Left ventricle myocardium inferior (tissue), 1 donor: ENCODE results near the gene FMO5. TPM values are rescaled to one million over a fixed set of nuclear protein-coding genes. Genes with fewer than 3 reads are reported as not detected.

Source experiments
- DNase-seq: peaks from one replicate; pipeline ENCODE4 v3.0.0-alpha.2; 2020
- H3K27ac ChIP-seq: fragments of 200-600 bp; replicated peaks from 2 replicates; pipeline ENCODE4 v1.8.0; 2021
- H3K27me3 ChIP-seq: fragments of 200-600 bp; 2 replicates; pipeline ENCODE4 v1.8.0; 2021; ENCODE audit warnings: low read depth
- H3K36me3 ChIP-seq: fragments of 200-600 bp; 2 replicates; pipeline ENCODE4 v1.8.0; 2021
- H3K4me1 ChIP-seq: fragments of 200-600 bp; 2 replicates; pipeline ENCODE4 v1.8.0; 2021
- H3K4me3 ChIP-seq: fragments of 200-600 bp; 2 replicates; pipeline ENCODE4 v1.8.0; 2021; ENCODE audit warnings: mild to moderate bottlenecking, moderate library complexity
- H3K9me3 ChIP-seq: fragments of 200-600 bp; replicated peaks from 2 replicates; pipeline ENCODE4 v1.8.0; 2021
- CTCF ChIP-seq: fragments of 200-600 bp; IDR thresholded peaks from 2 replicates; pipeline ENCODE4 v1.8.0; 2021; ENCODE audit warnings: antibody characterized with exemption, mild to moderate bottlenecking, borderline replicate concordance
- intact Hi-C: fragments of 100-400 bp; cut with micrococcal nuclease; formaldehyde crosslinking; loops from one replicate; pipeline ENCODE4 v1.11.0; 2022
- total RNA-seq: library from RNA; stranded (reverse); fragmentation: NEBNext Ultra II Directional; extraction: Animal tissue kit (Norgen Biotek cat#: 25700); gene quantifications from one replicate; pipeline ENCODE4 v1.2.1, GENCODE V29; 2021
- donor health status: DM: no; HTN: yes; CAD: no; lungs with severe emphysema.

FMO5 gene
- total RNA-seq, 1 donor from 2014 or later, result 3.2 TPM

DNA sequence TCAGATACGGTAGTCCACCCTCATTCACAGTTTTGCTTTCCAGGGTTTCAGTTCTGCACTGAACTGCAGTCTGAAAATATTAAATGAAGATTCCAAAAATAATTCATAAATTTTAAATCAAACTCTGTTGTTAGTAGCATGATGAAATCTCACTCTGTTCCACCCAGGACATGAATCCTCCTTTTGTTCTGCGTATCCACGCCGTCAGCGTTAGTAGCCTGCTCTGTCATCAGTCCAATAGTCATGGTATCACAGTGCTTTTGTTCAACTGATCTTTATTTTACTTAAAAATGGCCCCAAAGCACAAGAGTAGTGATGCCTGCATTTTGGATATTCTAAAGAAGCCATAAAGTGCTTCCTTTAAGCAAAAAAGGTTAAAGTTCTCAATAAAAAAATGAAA, 41.2 kb upstream of the FMO5 start:
- H3K9me3 ChIP-seq, result no peaks in the 10 kb centered on the region
- no peaks in the 10 kb centered on the region for H3K27me3 ChIP-seq
- intact Hi-C loops, result no loop called here
- H3K4me1 ChIP-seq, result no peaks in the 10 kb centered on the region
- no peak for DNase-seq
- H3K36me3 ChIP-seq, result peaks cover 71% of the 10 kb centered on the region
- no peak overlapping the region for H3K27ac ChIP-seq
- no peak overlapping the region for H3K4me3 ChIP-seq
- no peak for TF ChIP-seq CTCF

DNA sequence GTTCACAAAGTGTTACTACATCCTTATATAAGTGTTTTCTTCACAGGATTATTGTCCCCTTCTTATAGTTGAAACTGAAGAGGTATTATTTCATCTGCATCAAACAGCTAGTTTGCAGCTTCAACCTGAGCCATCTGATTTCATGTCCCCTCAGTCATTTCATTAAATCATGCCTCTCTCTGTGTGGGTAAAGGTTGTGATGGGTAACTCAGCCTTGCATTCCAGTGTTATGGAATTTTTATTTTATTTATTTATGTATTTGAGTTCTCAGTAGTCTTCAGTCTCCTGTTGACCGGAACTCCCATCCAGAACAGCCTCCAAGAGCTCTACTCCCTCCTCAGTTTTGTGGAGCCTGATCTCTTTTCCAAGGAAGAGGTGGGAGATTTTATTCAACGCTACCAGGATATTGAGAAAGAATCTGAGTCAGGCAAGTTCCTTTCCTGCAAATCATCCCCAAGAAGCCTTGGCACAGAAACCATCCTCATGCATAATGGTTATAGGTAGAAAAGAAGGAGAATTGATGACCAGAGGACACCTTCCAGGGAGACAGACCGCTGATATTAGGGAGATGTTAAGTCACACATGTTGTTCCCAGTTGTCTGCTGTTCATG, 39.1 kb upstream of the FMO5 start:
- no peaks in the 10 kb centered on the region for H3K27me3 ChIP-seq
- peaks cover 79% of the 10 kb centered on the region for H3K36me3 ChIP-seq
- no peak overlapping the region for H3K4me3 ChIP-seq
- DNase-seq, result no peak
- no peaks in the 10 kb centered on the region for H3K9me3 ChIP-seq
- H3K4me1 ChIP-seq, result no peaks in the 10 kb centered on the region
- no peak overlapping the region for H3K27ac ChIP-seq
- TF ChIP-seq CTCF, result no peak
- intact Hi-C loops, result no loop called here

DNA sequence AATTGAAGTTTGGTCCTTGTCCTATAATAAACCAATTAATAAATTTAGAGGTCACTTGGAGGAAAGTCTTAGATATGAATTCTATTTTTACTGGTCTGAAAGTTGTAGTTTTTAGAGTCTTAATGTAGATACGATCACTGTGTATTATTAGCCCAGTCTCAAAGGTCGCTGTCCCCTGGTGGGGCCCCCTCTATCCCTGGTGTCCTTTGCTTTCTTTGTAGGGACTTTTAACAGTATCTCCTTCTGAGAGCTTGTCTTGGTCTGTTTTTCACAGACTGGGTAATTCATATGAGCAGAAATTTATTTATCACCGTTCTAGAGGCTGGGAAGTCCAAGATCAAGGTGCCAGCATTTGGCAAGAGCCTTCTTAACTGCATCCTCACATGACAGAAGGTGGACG, 35.8 kb upstream of the FMO5 start:
- Histone ChIP-seq H3K36me3 (peaks cover 63% of the 10 kb centered on the region), H3K4me3 (no peak overlapping the region), H3K9me3 (no peaks in the 10 kb centered on the region), H3K27me3 (no peaks in the 10 kb centered on the region), H3K27ac (no peak overlapping the region), H3K4me1 (no peaks in the 10 kb centered on the region)
- no peak for TF ChIP-seq CTCF
- intact Hi-C loops, result no loop called here
- DNase-seq, result no peak

GRCh38 chr1:147252540-147252939, 27.4 kb upstream of the FMO5 start:
- Histone ChIP-seq H3K9me3 (no peaks in the 10 kb centered on the region), H3K4me1 (peaks cover under 1% of the 10 kb centered on the region), H3K36me3 (peaks cover 10% of the 10 kb centered on the region), H3K27ac (no peak overlapping the region), H3K4me3 (no peak overlapping the region), H3K27me3 (no peaks in the 10 kb centered on the region)
- no peak for DNase-seq
- intact Hi-C loops, result no loop called here
- TF ChIP-seq CTCF, result no peak

DNA sequence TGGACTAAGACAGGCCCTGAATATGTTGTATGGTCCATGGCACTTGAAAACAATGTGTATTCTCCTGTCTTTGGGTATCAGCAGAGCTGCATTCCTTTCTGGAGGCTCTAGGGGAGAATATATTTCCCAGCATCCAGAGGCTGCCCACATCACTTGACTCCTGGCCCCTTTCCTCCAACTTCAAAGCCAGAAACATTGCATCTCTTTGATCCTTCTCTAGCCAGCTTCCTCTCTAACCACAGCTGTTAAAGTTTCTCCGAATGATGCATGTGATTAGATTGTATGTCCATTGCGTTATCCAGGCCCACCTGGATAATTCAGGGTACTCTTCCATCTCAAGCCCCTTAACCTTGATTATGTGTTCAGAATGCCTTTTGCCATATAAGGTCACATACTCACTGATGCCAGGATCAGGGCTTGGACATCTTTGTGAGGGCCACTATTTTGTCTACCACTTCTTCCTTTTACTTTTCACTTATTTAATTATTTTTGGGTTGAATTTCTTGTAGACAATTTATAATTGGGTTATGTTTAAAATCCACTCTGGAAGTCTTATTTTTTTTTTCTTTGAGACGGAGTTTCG, 22.6 kb upstream of the FMO5 start:
- TF ChIP-seq CTCF, result no peak
- no peaks in the 10 kb centered on the region for H3K36me3 ChIP-seq
- DNase-seq, result no peak
- H3K4me1 ChIP-seq, result peaks cover 20% of the 10 kb centered on the region
- H3K9me3 ChIP-seq, result no peaks in the 10 kb centered on the region
- intact Hi-C loops, result no loop called here
- H3K4me3 ChIP-seq, result no peak overlapping the region
- no peak overlapping the region for H3K27ac ChIP-seq
- H3K27me3 ChIP-seq, result no peaks in the 10 kb centered on the region
